ENCODE data around the gene RPL19. TPM values are rescaled to one million over a fixed set of nuclear protein-coding genes. Genes with fewer than 3 reads are reported as not detected.

The RPL19 gene
- total and polyA plus RNA-seq, 5 experiments from 2014 or later: 3,521 to 4,559 (median 3,970) TPM

DNA sequence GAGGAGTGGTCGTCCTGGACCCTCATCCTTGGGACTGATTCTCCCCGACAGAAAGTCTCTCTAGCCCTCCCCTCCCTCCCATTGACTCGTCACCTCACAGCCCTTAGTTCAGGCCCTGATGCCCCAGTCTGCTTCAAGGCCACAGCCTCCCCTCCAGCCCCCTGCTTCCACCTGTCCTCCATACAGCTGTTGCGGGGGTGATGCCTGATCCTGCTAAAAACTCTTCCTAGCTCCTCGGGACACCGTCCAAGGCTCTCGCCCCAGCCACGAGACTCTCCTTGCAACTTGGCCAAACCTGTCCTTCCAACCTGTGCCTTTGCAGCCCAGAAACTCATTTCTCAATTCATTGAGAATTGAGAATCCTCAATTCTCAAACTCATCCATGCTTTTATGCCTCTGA, 18.8 kb downstream of the RPL19 start:
- H3K36me3 Mint-ChIP-seq: no peaks in the 10 kb centered on the region
- H3K4me3 Mint-ChIP-seq: no peak overlapping the region
- H3K9me3 Mint-ChIP-seq: no peaks in the 10 kb centered on the region
- no peak for ATAC-seq
- peak overlapping the region in 2 of 10 donors; percentile 9 to 85 for H3K27ac Mint-ChIP-seq
- POLR2A ChIA-PET: interaction anchor here (1.1 kb wide), 1 partner anchor 20 kb away, joined by 3 read pairs; no protein-coding TSS in a partner anchor
- DNase-seq: no peak
- H3K4me1 Mint-ChIP-seq: peaks cover 3 to 10% (median 5%) of the 10 kb centered on the region in 4 donors
- H3K27me3 Mint-ChIP-seq: peaks cover under 1 to 18% (median 8%) of the 10 kb centered on the region in 5 donors

DNA sequence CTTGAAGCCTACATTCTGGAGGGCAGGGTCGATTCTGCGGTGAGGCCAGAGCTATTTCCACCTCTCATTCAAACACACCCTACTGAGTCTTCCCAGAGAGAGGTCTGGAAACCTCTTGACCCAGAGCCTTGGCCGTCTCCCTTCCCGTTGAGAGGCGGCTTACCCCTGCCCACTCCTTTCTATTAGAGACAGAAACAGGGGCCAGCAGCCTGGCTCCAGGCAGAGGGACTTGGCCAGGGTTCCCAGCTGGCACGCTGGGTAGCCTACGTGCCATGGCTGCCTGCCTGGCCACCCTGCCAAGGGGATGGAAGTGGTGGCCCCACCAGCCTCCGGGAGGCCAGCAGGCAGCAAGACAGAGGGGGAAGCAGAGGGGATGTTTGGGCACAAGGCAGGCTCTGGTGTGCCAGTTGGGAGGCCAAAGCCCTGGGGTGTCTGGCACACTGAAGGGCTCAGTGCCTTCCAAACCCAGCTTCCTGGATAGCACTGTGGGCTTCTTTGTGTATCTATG, 19.6 kb downstream of the RPL19 start:
- H3K27me3 Mint-ChIP-seq: peaks cover 3 to 23% (median 8%) of the 10 kb centered on the region in 5 donors
- no peaks in the 10 kb centered on the region for H3K9me3 Mint-ChIP-seq
- peaks cover 7 to 13% (median 7%) of the 10 kb centered on the region in 4 donors for H3K4me1 Mint-ChIP-seq
- no peaks in the 10 kb centered on the region for H3K36me3 Mint-ChIP-seq
- ATAC-seq (no peak), DNase-seq (no peak)
- H3K27ac Mint-ChIP-seq: peak overlapping the region in 1 of 10 donors; percentile 85
- H3K4me3 Mint-ChIP-seq: no peak overlapping the region
- POLR2A ChIA-PET: interaction anchor here (0.5 to 1.1 kb wide), 2 partner anchors 19 to 33 kb away, joined by 3 to 4 read pairs; no protein-coding TSS in a partner anchor

DNA sequence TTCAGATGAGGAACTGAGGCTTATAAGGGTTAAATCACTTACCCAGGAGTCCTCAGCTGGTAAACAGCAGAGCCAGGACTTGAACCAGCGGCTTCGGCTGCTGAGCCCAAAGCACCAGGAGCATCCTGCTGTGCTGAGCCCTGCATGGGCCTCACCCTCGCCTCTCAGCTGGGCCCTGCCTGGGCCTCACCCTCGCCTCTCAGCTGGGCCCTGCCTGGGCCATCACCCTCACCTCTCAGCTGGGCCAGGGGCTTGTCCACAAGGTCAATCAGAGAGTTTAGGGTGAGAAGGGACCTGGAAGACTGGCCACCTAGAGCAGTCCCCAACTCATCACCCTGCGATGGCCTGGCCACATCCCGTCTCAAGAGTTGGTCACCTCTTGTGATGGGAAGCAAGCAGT, 21.5 kb downstream of the RPL19 start:
- Mint-ChIP-seq H3K27ac (no peak overlapping the region), H3K27me3 (peaks cover 3 to 24% (median 10%) of the 10 kb centered on the region in 5 donors), H3K9me3 (no peaks in the 10 kb centered on the region), H3K4me1 (peaks cover 10 to 20% (median 13%) of the 10 kb centered on the region in 4 donors), H3K4me3 (no peak overlapping the region), H3K36me3 (no peaks in the 10 kb centered on the region)
- DNase-seq (no peak), ATAC-seq (no peak)
- POLR2A ChIA-PET: interaction anchor here (1.1 kb wide), 1 partner anchor 16 kb away, joined by 4 read pairs; no protein-coding TSS in a partner anchor

GRCh38 chr17:39222151-39222550, 22.1 kb downstream of the RPL19 start:
- POLR2A ChIA-PET: interaction anchor here (1.1 kb wide), 1 partner anchor 16 kb away, joined by 4 read pairs; no protein-coding TSS in a partner anchor
- DNase-seq (no peak), ATAC-seq (no peak)
- no peaks in the 10 kb centered on the region for H3K36me3 Mint-ChIP-seq
- H3K4me3 Mint-ChIP-seq: no peak overlapping the region
- H3K27ac Mint-ChIP-seq: no peak overlapping the region
- no peaks in the 10 kb centered on the region for H3K9me3 Mint-ChIP-seq
- peaks cover 10 to 20% (median 13%) of the 10 kb centered on the region in 4 donors for H3K4me1 Mint-ChIP-seq
- peaks cover under 1 to 21% (median 11%) of the 10 kb centered on the region in 5 donors for H3K27me3 Mint-ChIP-seq

- no peak for DNase-seq
- no peak for ATAC-seq
- POLR2A ChIA-PET: interaction anchor here (0.6 to 1.8 kb wide), 5 partner anchors 9 to 309 kb away, joined by 3 to 7 read pairs (median 4); partner anchors contain the start of gene RPL19
- H3K27ac Mint-ChIP-seq: peak overlapping the region in 4 of 10 donors; percentile 46 to 87 (median 52)
- no peaks in the 10 kb centered on the region for H3K36me3 Mint-ChIP-seq
- H3K9me3 Mint-ChIP-seq: no peaks in the 10 kb centered on the region
- peaks cover 9 to 16% (median 14%) of the 10 kb centered on the region in 4 donors for H3K4me1 Mint-ChIP-seq
- H3K27me3 Mint-ChIP-seq: peaks cover 3 to 26% (median 17%) of the 10 kb centered on the region in 5 donors
- peak overlapping the region; percentile 54 to 79 (median 63) for H3K4me3 Mint-ChIP-seq
These were observed 23.1 kb downstream of the RPL19 start for GRCh38 chr17:39222866-39223834.

DNA sequence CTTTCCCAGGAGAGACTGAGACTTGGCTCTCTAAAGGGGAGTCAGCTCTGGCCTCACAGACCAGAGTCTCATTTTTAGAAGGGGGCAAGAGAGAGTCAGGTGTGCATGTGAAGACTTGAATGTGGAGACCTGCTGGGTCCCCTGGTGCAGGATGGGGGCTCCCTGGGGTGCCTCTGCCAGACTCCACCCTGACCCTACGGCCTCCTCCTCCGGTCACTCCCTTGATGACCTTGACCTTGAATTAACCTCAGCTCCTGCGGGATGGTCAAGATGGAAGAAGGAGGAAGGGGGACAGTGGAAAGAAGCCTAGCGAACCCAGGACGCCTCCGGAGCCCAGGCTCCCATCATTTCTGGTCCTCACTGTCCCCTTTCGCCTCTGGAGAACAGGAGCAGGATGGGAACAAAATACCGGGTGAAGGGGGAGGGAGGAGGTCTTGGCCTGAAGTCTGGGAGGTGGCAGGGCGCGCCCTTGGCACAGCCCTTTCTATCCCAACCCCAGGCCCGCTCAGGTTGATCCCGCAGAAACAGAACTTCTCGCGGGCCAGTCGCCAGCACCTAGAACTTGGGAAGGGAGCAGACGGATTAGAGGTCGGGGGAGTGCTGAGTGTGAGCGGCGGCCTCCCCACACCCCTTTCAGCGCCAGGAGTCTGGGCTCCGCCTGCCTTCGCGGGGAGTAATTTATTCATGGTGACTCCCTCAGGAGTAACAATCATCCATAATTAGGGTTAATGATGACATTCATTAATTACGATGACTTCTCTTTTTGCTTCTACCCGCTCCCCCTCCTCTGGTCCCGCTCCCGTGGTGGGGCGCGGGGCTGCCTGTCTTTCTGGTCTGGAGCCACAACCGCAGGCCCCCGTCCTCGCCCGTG, 24.1 kb downstream of the RPL19 start:
- peak overlapping the region in 4 of 10 donors; percentile 46 to 59 (median 49) for H3K27ac Mint-ChIP-seq
- H3K4me3 Mint-ChIP-seq: peak overlapping the region; percentile 54 to 84 (median 63)
- H3K4me1 Mint-ChIP-seq: peaks cover 9 to 16% (median 13%) of the 10 kb centered on the region in 4 donors
- no peaks in the 10 kb centered on the region for H3K36me3 Mint-ChIP-seq
- no peak for ATAC-seq
- POLR2A ChIA-PET: interaction anchor here (0.6 to 1.8 kb wide), 4 partner anchors 8 to 45 kb away, joined by 4 to 7 read pairs (median 6); partner anchors contain the start of gene RPL19
- DNase-seq: no peak
- no peaks in the 10 kb centered on the region for H3K9me3 Mint-ChIP-seq
- H3K27me3 Mint-ChIP-seq: peaks cover 4 to 29% (median 20%) of the 10 kb centered on the region in 5 donors

DNA sequence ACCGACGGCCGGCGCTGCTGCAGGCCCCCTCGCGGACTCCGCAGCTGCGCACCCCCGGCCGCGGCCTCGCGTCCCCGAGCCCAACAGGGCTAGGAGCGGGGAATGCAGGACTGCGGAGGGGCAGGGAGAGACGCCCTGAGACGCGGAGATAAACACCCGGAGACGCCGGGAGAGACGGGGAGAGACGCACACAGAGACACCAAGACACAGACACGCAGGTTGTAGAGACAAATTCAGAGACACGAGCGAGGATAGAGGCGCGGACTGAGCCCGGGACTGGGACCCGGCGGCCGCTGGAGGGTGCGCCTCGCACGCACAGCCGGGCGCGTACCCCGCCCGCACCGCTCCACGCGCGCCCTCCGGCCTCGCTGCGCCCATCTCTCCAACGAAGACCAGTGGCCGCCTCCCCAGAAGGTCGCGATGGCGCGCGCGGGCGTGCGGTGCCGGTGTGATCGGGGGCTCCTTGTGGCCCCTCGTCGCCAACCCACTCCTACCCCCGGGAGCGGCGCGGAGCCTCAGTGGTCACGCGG, 24.8 kb downstream of the RPL19 start:
- Mint-ChIP-seq H3K4me3 (peak overlapping the region; percentile 70 to 88 (median 80)), H3K36me3 (no peaks in the 10 kb centered on the region), H3K4me1 (peaks cover 9 to 16% (median 13%) of the 10 kb centered on the region in 4 donors), H3K27ac (peak overlapping the region in 4 of 10 donors; percentile 26 to 93 (median 61)), H3K27me3 (peaks cover 6 to 32% (median 27%) of the 10 kb centered on the region in 5 donors), H3K9me3 (no peaks in the 10 kb centered on the region)
- peak; percentile 46 to 54 for ATAC-seq
- peak in 2 of 10 donors; percentile 27 to 61 for DNase-seq
- POLR2A ChIA-PET: no interaction called here

GRCh38 chr17:39225308-39225958, 25.4 kb downstream of the RPL19 start, which contains the start of gene STAC2:
TSS of gene STAC2 (minus strand) at chr17:39225945. CDS start at chr17:39225502, 443 bp downstream.
- ATAC-seq (peak; percentile 56 to 69), DNase-seq (peak in 5 of 10 donors; percentile 37 to 66 (median 44))
- POLR2A ChIA-PET: interaction anchor here (0.6 to 1.7 kb wide), 4 partner anchors 17 to 26 kb away, joined by 3 to 4 read pairs (median 3); partner anchors contain the start of gene RPL19
- Mint-ChIP-seq H3K4me1 (peaks cover 9 to 16% (median 13%) of the 10 kb centered on the region in 4 donors), H3K36me3 (no peaks in the 10 kb centered on the region), H3K27ac (peak within 1 kb of the TSS in 7 of 10 donors; percentile 59 to 93 (median 81)), H3K27me3 (peaks cover 6 to 32% (median 30%) of the 10 kb centered on the region in 5 donors), H3K9me3 (no peaks in the 10 kb centered on the region), H3K4me3 (peak within 1 kb of the TSS; percentile 77 to 94 (median 84))

- peaks cover 6 to 32% (median 30%) of the 10 kb centered on the region in 5 donors for H3K27me3 Mint-ChIP-seq
- peak overlapping the region in 6 of 10 donors; percentile 49 to 89 (median 78) for H3K27ac Mint-ChIP-seq
- no peaks in the 10 kb centered on the region for H3K36me3 Mint-ChIP-seq
- ATAC-seq: peak; percentile 91 to 93
- H3K4me3 Mint-ChIP-seq: peak overlapping the region; percentile 77 to 94 (median 84)
- peaks cover 9 to 16% (median 13%) of the 10 kb centered on the region in 4 donors for H3K4me1 Mint-ChIP-seq
- peak in 9 of 10 donors; percentile 39 to 86 (median 71) for DNase-seq
- no peaks in the 10 kb centered on the region for H3K9me3 Mint-ChIP-seq
- POLR2A ChIA-PET: interaction anchor here (0.6 to 2.0 kb wide), 6 partner anchors 11 to 314 kb away, joined by 3 to 4 read pairs (median 3); partner anchors contain the start of gene RPL19
These were observed 26.0 kb downstream of the RPL19 start for GRCh38 chr17:39225959-39226683.

DNA sequence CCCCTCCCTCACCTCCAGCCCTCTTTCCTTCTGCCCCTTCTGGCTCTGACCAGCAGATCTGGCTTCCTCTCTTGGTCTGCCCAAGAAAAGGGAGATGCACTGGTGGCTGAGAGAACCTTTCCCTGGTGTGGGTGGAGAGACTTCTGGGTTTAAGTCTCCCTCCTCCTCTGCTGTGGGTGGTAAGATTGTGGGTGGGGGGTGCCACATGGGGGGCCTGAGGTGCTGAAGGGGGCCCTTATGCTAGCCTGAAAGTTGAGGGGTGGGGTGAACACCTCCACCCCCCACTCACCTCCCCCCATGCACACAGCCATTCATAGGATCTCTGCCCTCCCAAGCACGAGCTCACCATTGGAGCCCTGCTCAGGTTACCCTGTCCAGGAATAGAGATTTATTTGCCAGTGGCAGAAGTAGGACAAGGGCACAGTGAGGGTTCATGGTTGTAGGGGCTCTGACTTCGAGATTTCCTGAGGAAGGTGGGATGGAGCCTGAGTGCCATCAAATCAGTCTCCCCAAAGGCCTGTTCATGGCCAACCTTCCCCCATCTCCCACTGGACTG, 27.4 kb downstream of the RPL19 start:
- Mint-ChIP-seq H3K27ac (peak overlapping the region in 1 of 10 donors; percentile 29), H3K4me3 (peak overlapping the region in 2 of 10 donors; percentile 45 to 55), H3K27me3 (peaks cover 6 to 35% (median 30%) of the 10 kb centered on the region in 5 donors), H3K9me3 (no peaks in the 10 kb centered on the region), H3K4me1 (peaks cover 20 to 27% (median 24%) of the 10 kb centered on the region in 4 donors), H3K36me3 (no peaks in the 10 kb centered on the region)
- no peak for ATAC-seq
- POLR2A ChIA-PET: interaction anchor here (1.0 to 2.0 kb wide), 2 partner anchors 10 to 28 kb away, joined by 3 to 4 read pairs; partner anchors contain the start of gene RPL19
- DNase-seq: no peak
